NCI-H1048 (cell line): ENCODE data around the gene OR52J3.

Source experiments
- DNase-seq: peaks from one replicate; lab custom pipeline; 2025; lab: John Stamatoyannopoulos, UW

Gene OR52J3

DNA sequence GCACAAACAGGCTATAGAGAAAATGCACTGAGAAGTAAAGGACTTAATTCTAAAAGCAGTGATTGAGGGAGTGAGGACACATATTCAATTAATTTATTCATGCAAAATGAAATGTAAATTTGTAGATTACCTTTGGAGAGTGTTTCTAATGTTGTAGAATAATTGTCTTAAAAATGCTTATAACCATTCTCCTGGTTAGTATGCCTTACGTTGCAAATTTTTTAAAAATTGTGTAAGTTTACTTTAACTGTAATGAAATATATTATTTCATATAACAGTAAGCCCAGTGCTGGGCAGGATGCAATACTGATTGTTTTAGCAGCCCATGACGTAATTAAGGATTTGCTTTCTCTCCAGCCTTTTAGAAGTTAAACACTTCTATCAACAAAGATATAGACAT, 49.7 kb downstream of the OR52J3 start:
- DNase-seq = no peak
